ENCODE measurements around the gene THAP5. TPM values are rescaled to one million over a fixed set of nuclear protein-coding genes. Genes with fewer than 3 reads are reported as not detected.

The THAP5 gene
- total RNA-seq, 1 experiment from 2014 or later, result 39.4 TPM

- TF ChIP-seq CTCF (conservative IDR thresholded peaks at IDR 0.05; ENCODE audit: low read depth, low read length) (no peak), EZH2 (IDR thresholded peaks at IDR 0.05; ENCODE audit: borderline replicate concordance, low read depth, low read length, poor library complexity, severe bottlenecking) (no peak)
- Histone ChIP-seq H3K36me3 (ENCODE audit: insufficient read depth, low read length, poor library complexity, severe bottlenecking) (no peaks in the 10 kb centered on the region), H3K4me1 (ENCODE audit: insufficient read depth, low read length, poor library complexity, severe bottlenecking) (no peaks in the 10 kb centered on the region), H3K4me3 (ENCODE audit: low read depth, low read length, poor library complexity, severe bottlenecking) (no peak overlapping the region), H3K27me3 (replicated peaks; ENCODE audit: insufficient read depth, low read depth, low read length, poor library complexity) (no peaks in the 10 kb centered on the region), H3K27ac (ENCODE audit: low read depth, low read length, poor library complexity, severe bottlenecking) (no peak overlapping the region), H3K9me3 (ENCODE audit: low read depth, low read length, poor library complexity, severe bottlenecking) (peaks cover 5% of the 10 kb centered on the region)
- ChIA-PET POLR2A (ENCODE audit: low non-redundant PET) (no interaction called here), CTCF (no interaction called here)
- no peak for DNase-seq (ENCODE audit: low spot score)
- no TSS peak for BruUV-seq (replicated peaks)
- intact Hi-C loops (cut with micrococcal nuclease; ENCODE audit: unreplicated experiment), result no loop called here
Observed at GRCh38 chr7:108584211-108584610, 14.7 kb upstream of the THAP5 start.

- POLR2A ChIA-PET (ENCODE audit: low non-redundant PET), result no interaction called here
- no peak overlapping the region for H3K27ac ChIP-seq (ENCODE audit: low read depth, low read length, poor library complexity, severe bottlenecking)
- intact Hi-C loops (cut with micrococcal nuclease; ENCODE audit: unreplicated experiment), result no loop called here
Observed at GRCh38 chr7:108581655-108582491, 12.4 kb upstream of the THAP5 start.

GRCh38 chr7:108580298-108580697 lies 10.8 kb upstream of the THAP5 start:
- BruUV-seq (replicated peaks), result no TSS peak
- intact Hi-C loops (cut with micrococcal nuclease; ENCODE audit: unreplicated experiment), result no loop called here
- POLR2A ChIA-PET (ENCODE audit: low non-redundant PET), result no interaction called here
- H3K9me3 ChIP-seq (ENCODE audit: low read depth, low read length, poor library complexity, severe bottlenecking), result peaks cover 5% of the 10 kb centered on the region
- no peak for DNase-seq (ENCODE audit: low spot score)
- H3K27ac ChIP-seq (ENCODE audit: low read depth, low read length, poor library complexity, severe bottlenecking), result no peak overlapping the region
- TF ChIP-seq CTCF (conservative IDR thresholded peaks at IDR 0.05; ENCODE audit: low read depth, low read length) (no peak), EZH2 (IDR thresholded peaks at IDR 0.05; ENCODE audit: borderline replicate concordance, low read depth, low read length, poor library complexity, severe bottlenecking) (no peak)
- CTCF ChIA-PET, result no interaction called here
- H3K4me3 ChIP-seq (ENCODE audit: low read depth, low read length, poor library complexity, severe bottlenecking), result no peak overlapping the region
- no peaks in the 10 kb centered on the region for H3K4me1 ChIP-seq (ENCODE audit: insufficient read depth, low read length, poor library complexity, severe bottlenecking)
- H3K36me3 ChIP-seq (ENCODE audit: insufficient read depth, low read length, poor library complexity, severe bottlenecking), result no peaks in the 10 kb centered on the region
- no peaks in the 10 kb centered on the region for H3K27me3 ChIP-seq (replicated peaks; ENCODE audit: insufficient read depth, low read depth, low read length, poor library complexity)

More at GRCh38 chr7:108581655-108582491, 12.4 kb upstream of the THAP5 start:
- DNase-seq (ENCODE audit: low spot score), result no peak
- Histone ChIP-seq H3K9me3 (ENCODE audit: low read depth, low read length, poor library complexity, severe bottlenecking) (peaks cover 5% of the 10 kb centered on the region), H3K36me3 (ENCODE audit: insufficient read depth, low read length, poor library complexity, severe bottlenecking) (no peaks in the 10 kb centered on the region), H3K27me3 (replicated peaks; ENCODE audit: insufficient read depth, low read depth, low read length, poor library complexity) (no peaks in the 10 kb centered on the region), H3K4me3 (ENCODE audit: low read depth, low read length, poor library complexity, severe bottlenecking) (no peak overlapping the region), H3K4me1 (ENCODE audit: insufficient read depth, low read length, poor library complexity, severe bottlenecking) (no peaks in the 10 kb centered on the region)
- no peak for TF ChIP-seq EZH2 (IDR thresholded peaks at IDR 0.05; ENCODE audit: borderline replicate concordance, low read depth, low read length, poor library complexity, severe bottlenecking)
- no peak for TF ChIP-seq CTCF (conservative IDR thresholded peaks at IDR 0.05; ENCODE audit: low read depth, low read length)
- no TSS peak for BruUV-seq (replicated peaks)
- CTCF ChIA-PET, result no interaction called here
